ENCODE results near the gene TRIAP1. TPM values are rescaled to one million over a fixed set of nuclear protein-coding genes. Genes with fewer than 3 reads are reported as not detected.
A peak's percentile ranks its signal among the peaks of the same experiment; 100 is the strongest.

Gene TRIAP1
- total and polyA plus RNA-seq, 2 experiments from 2014 or later: 43.8 to 53.9 TPM

DNA sequence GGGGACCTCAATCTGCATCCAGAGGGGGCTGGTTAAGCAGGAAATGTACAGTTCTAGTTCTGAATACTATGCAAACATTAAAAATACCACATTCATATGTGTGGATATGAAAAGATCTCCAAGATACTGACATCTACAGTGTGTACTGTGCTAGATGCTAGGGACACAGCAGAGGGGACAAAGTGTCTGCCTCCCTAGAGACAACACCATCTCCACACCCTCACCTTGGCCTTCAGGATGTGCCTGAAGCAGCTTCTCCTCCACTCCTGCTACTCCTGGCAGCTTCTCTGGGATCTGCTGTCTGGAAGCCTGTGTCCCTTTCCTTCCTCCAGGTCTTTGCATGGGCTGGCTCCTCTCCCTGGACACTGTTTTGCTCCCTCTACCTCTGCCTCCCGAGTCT is 34.0 kb upstream of the TRIAP1 start:
- H3K36me3 ChIP-seq (replicated peaks; ENCODE audit: insufficient read depth, low read depth): no peaks in the 10 kb centered on the region
- WGBS (ENCODE audit: low lambda C conversion rate, missing lambda C conversion rate): 88% methylated on average over 1 of the region's 1 CpG
- no peak overlapping the region for H3K4me2 ChIP-seq
- no peaks in the 10 kb centered on the region for H3K9me3 ChIP-seq (ENCODE audit: low read depth)
- no peaks in the 10 kb centered on the region for H3K27me3 ChIP-seq
- DNase-seq (ENCODE audit: low spot score): no peak
- H3K79me2 ChIP-seq: no peaks in the 10 kb centered on the region
- H3K9me2 ChIP-seq (replicated peaks; ENCODE audit: insufficient read depth): no peaks in the 10 kb centered on the region
- H3K27ac ChIP-seq: no peak overlapping the region
- no peak overlapping the region for H2AFZ ChIP-seq
- no peak for TF ChIP-seq EZH2 (IDR thresholded peaks at IDR 0.05; ENCODE audit: borderline replicate concordance)
- no peak for TF ChIP-seq EZH2phosphoT487 (IDR thresholded peaks at IDR 0.05; ENCODE audit: low read depth, severe bottlenecking, unreplicated experiment)
- TF ChIP-seq, protein P1, sequence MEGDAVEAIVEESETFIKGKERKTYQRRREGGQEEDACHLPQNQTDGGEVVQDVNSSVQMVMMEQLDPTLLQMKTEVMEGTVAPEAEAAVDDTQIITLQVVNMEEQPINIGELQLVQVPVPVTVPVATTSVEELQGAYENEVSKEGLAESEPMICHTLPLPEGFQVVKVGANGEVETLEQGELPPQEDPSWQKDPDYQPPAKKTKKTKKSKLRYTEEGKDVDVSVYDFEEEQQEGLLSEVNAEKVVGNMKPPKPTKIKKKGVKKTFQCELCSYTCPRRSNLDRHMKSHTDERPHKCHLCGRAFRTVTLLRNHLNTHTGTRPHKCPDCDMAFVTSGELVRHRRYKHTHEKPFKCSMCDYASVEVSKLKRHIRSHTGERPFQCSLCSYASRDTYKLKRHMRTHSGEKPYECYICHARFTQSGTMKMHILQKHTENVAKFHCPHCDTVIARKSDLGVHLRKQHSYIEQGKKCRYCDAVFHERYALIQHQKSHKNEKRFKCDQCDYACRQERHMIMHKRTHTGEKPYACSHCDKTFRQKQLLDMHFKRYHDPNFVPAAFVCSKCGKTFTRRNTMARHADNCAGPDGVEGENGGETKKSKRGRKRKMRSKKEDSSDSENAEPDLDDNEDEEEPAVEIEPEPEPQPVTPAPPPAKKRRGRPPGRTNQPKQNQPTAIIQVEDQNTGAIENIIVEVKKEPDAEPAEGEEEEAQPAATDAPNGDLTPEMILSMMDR (IDR thresholded peaks at IDR 0.05; ENCODE audit: poor library complexity): no peak
- no peaks in the 10 kb centered on the region for H4K20me1 ChIP-seq (ENCODE audit: insufficient read depth, poor library complexity, severe bottlenecking)
- H3K4me3 ChIP-seq: no peak overlapping the region
- H3K4me1 ChIP-seq (ENCODE audit: insufficient read depth): no peaks in the 10 kb centered on the region

DNA sequence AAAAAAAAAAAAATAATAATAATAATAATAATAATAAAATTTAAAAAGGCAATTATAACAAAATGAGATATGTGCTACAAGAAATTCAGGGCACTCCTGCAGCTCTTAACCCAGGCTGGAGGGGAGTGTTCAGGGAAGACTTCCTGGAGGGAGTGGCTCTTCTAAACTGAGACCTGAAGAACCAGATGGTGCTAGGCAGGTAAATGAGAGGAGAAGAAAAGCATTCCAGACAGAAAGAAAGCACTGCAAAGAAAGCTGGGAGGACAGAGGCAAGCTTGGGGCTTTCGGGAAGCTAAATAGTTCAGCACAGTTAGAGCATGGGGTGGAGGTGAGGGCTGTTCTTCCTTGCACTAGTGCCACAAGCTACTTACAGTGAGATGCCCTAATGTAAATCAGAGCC is 33.3 kb upstream of the TRIAP1 start:
- H2AFZ ChIP-seq: no peak overlapping the region
- H3K36me3 ChIP-seq (replicated peaks; ENCODE audit: insufficient read depth, low read depth): no peaks in the 10 kb centered on the region
- H3K27me3 ChIP-seq: no peaks in the 10 kb centered on the region
- no peak overlapping the region for H3K27ac ChIP-seq
- H3K79me2 ChIP-seq: no peaks in the 10 kb centered on the region
- H4K20me1 ChIP-seq (ENCODE audit: insufficient read depth, poor library complexity, severe bottlenecking): no peaks in the 10 kb centered on the region
- WGBS (ENCODE audit: low lambda C conversion rate, missing lambda C conversion rate): 95% methylated on average over 1 of the region's 1 CpG
- TF ChIP-seq EZH2phosphoT487 (IDR thresholded peaks at IDR 0.05; ENCODE audit: low read depth, severe bottlenecking, unreplicated experiment) (no peak), EZH2 (IDR thresholded peaks at IDR 0.05; ENCODE audit: borderline replicate concordance) (no peak)
- TF ChIP-seq, protein P1 (IDR thresholded peaks at IDR 0.05; ENCODE audit: poor library complexity): no peak
- H3K4me3 ChIP-seq: no peak overlapping the region
- no peak for DNase-seq (ENCODE audit: low spot score)
- H3K4me2 ChIP-seq: no peak overlapping the region
- no peaks in the 10 kb centered on the region for H3K9me3 ChIP-seq (ENCODE audit: low read depth)
- no peaks in the 10 kb centered on the region for H3K9me2 ChIP-seq (replicated peaks; ENCODE audit: insufficient read depth)
- H3K4me1 ChIP-seq (ENCODE audit: insufficient read depth): no peaks in the 10 kb centered on the region

DNA sequence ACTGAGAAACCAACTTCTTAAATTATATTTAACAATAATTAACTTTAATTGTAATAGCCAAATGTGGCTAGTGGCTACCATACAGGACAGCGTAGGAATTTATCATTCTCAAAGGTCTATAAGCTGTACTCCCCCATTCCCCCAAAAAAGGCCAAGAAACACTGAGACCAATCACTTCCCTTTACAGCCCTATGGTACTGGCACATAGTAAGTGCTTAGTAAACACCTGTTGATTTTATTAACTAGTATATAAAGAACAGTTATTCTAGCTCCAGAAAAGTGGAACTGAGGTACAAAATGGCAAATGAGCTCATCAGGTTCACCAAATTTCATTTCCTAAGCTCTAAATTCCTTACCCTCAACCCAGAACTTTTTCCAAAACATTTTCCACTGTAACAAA is 29.5 kb upstream of the TRIAP1 start:
- H3K27me3 ChIP-seq: no peaks in the 10 kb centered on the region
- TF ChIP-seq EZH2 (IDR thresholded peaks at IDR 0.05; ENCODE audit: borderline replicate concordance): no peak
- TF ChIP-seq, protein P1 (IDR thresholded peaks at IDR 0.05; ENCODE audit: poor library complexity): no peak
- TF ChIP-seq EZH2phosphoT487 (IDR thresholded peaks at IDR 0.05; ENCODE audit: low read depth, severe bottlenecking, unreplicated experiment): no peak
- no peaks in the 10 kb centered on the region for H4K20me1 ChIP-seq (ENCODE audit: insufficient read depth, poor library complexity, severe bottlenecking)
- H3K79me2 ChIP-seq: peaks cover 33% of the 10 kb centered on the region
- peaks cover 2% of the 10 kb centered on the region for H3K4me1 ChIP-seq (ENCODE audit: insufficient read depth)
- no peak for DNase-seq (ENCODE audit: low spot score)
- no peaks in the 10 kb centered on the region for H3K36me3 ChIP-seq (replicated peaks; ENCODE audit: insufficient read depth, low read depth)
- H3K9me3 ChIP-seq (ENCODE audit: low read depth): no peaks in the 10 kb centered on the region
- WGBS (ENCODE audit: low lambda C conversion rate, missing lambda C conversion rate): 100% methylated on average over 1 of the region's 1 CpG
- no peak overlapping the region for H3K4me2 ChIP-seq
- no peaks in the 10 kb centered on the region for H3K9me2 ChIP-seq (replicated peaks; ENCODE audit: insufficient read depth)
- no peak overlapping the region for H3K27ac ChIP-seq
- H3K4me3 ChIP-seq: no peak overlapping the region
- no peak overlapping the region for H2AFZ ChIP-seq

DNA sequence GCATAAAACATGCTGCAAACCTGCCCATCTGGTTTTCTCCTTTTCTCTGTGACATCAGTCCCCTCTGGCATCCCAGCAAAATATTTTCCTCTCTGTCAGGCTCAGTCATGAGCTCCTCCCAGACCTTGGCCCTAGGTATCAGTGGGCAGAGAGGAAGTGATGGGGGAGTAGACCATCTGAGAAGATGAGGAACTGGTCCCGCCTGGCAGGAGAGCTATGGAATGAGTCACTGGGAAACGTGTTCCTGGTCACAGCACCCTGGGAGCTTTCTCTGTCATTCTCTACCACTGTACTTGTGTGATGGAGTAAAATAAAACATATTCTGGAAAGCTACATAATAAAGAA is 28.4 kb upstream of the TRIAP1 start:
- WGBS (ENCODE audit: low lambda C conversion rate, missing lambda C conversion rate): 30% methylated on average over 2 of the region's 2 CpGs
- H4K20me1 ChIP-seq (ENCODE audit: insufficient read depth, poor library complexity, severe bottlenecking): no peaks in the 10 kb centered on the region
- no peak overlapping the region for H3K4me2 ChIP-seq
- no peak overlapping the region for H3K4me3 ChIP-seq
- peak; percentile 56 for DNase-seq (ENCODE audit: low spot score)
- H3K79me2 ChIP-seq: peaks cover 42% of the 10 kb centered on the region
- H2AFZ ChIP-seq: no peak overlapping the region
- peaks cover 6% of the 10 kb centered on the region for H3K4me1 ChIP-seq (ENCODE audit: insufficient read depth)
- TF ChIP-seq, protein P1 (IDR thresholded peaks at IDR 0.05; ENCODE audit: poor library complexity): no peak
- TF ChIP-seq EZH2 (IDR thresholded peaks at IDR 0.05; ENCODE audit: borderline replicate concordance) (no peak), EZH2phosphoT487 (IDR thresholded peaks at IDR 0.05; ENCODE audit: low read depth, severe bottlenecking, unreplicated experiment) (no peak)
- H3K27ac ChIP-seq: no peak overlapping the region
- no peaks in the 10 kb centered on the region for H3K36me3 ChIP-seq (replicated peaks; ENCODE audit: insufficient read depth, low read depth)
- no peaks in the 10 kb centered on the region for H3K27me3 ChIP-seq
- H3K9me2 ChIP-seq (replicated peaks; ENCODE audit: insufficient read depth): no peaks in the 10 kb centered on the region
- H3K9me3 ChIP-seq (ENCODE audit: low read depth): no peaks in the 10 kb centered on the region
